GM12878 (cell line): ENCODE measurements around the gene BTC. TPM values are rescaled to one million over a fixed set of nuclear protein-coding genes. Genes with fewer than 3 reads are reported as not detected.

Experiments used
- polyA plus RNA-seq, 11 experiments: library from polyadenylated mRNA; depleted of rRNA in 4 of 11; unstranded in 6 of 11; stranded (reverse) in 5 of 11; fragments of >200 nt; fragmentation: Nextera tagmentation in 4 of 11; fragmentation: Illumina TruSeq in 1 of 11; extraction: Ambion mirVana in 4 of 11; extraction: Trizol in 1 of 11; gene quantifications; 1 replicate in 1 of 11; 2 replicates in 10 of 11; pipeline versions ENCODE4 v1.2.1 to v1.2.3, GENCODE V29; 2011 to 2016; ENCODE audit warnings: inconsistent platforms in 2 of 11, missing spikeins in 2 of 11, low read depth in 1 of 11
- total RNA-seq, 4 experiments: library from RNA; depleted of rRNA in 3 of 4; stranded (reverse); fragments of >200 nt in 3 of 4; fragmentation: Illumina TruSeq in 1 of 4; extraction: Trizol in 1 of 4; gene quantifications; 2 replicates each; pipeline versions ENCODE4 v1.2.1 to v1.2.3, GENCODE V29; 2013 to 2021

The BTC gene
- total and polyA plus RNA-seq, 10 of the 15 experiments (the other 5 are each of a cell fraction or from before 2014, with no cell fraction given) = not detected

Other genes starting within 250 kb of the BTC start
- 56.2 and 59.2 TPM in 2 replicates for gene PARM1, start 138.6 kb upstream of the BTC start, total RNA-seq (2014; rRNA removed)
- 41.4 and 42.2 TPM in 2 replicates for gene PARM1, start 138.6 kb upstream of the BTC start, total RNA-seq (2014; rRNA removed; fragmentation: Illumina TruSeq; extraction: Trizol)
- gene PARM1, start 138.6 kb upstream of the BTC start, total RNA-seq (2021) = 41.4 and 43.2 TPM in 2 replicates
- gene PARM1, start 138.6 kb upstream of the BTC start, polyA plus RNA-seq (2011; rRNA removed) = 27.0 and 30.3 TPM in 2 replicates
- gene PARM1, start 138.6 kb upstream of the BTC start, polyA plus RNA-seq (2014; fragmentation: Illumina TruSeq; extraction: Trizol) = 54.2 and 57.1 TPM in 2 replicates
- gene PARM1, start 138.6 kb upstream of the BTC start, polyA plus RNA-seq (2014; fragmentation: Nextera tagmentation; extraction: Ambion mirVana) = 10 to 100 TPM; 13.9 to 21.8 TPM
- gene PARM1, start 138.6 kb upstream of the BTC start, polyA plus RNA-seq (2014; rRNA removed) = 25.5 and 26.0 TPM in 2 replicates
- 10 to 100 TPM; 41.1 to 41.5 TPM for gene PARM1, start 138.6 kb upstream of the BTC start, polyA plus RNA-seq (2016; fragmentation: Nextera tagmentation; extraction: Ambion mirVana)